Activated naive CD8-positive, alpha-beta T cell (primary cell): ENCODE measurements around the gene YPEL3.
"Not testable (repeated sequence)": the region's sequence is repeated elsewhere in the genome, so short reads cannot be mapped to it uniquely, and the experiment has no call there.

Source experiments
- H3K27ac Mint-ChIP-seq: one replicate; pipeline ENCODE4 v1.8.0; 2021; ENCODE audit warnings: mixed read lengths
- H3K27me3 Mint-ChIP-seq: one replicate; pipeline ENCODE4 v1.8.0; 2021; ENCODE audit warnings: mixed read lengths
- H3K36me3 Mint-ChIP-seq: one replicate; pipeline ENCODE4 v1.8.0; 2021; ENCODE audit warnings: mixed read lengths
- H3K4me1 Mint-ChIP-seq: one replicate; pipeline ENCODE4 v1.8.0; 2021; ENCODE audit warnings: low read depth, mixed read lengths
- H3K4me3 Mint-ChIP-seq: one replicate; pipeline ENCODE4 v1.8.0; 2021; ENCODE audit warnings: mild to moderate bottlenecking, mixed read lengths
- H3K9me3 Mint-ChIP-seq: one replicate; pipeline ENCODE4 v1.8.0; 2021; ENCODE audit warnings: low read depth, mixed read lengths

The YPEL3 gene, protein sequence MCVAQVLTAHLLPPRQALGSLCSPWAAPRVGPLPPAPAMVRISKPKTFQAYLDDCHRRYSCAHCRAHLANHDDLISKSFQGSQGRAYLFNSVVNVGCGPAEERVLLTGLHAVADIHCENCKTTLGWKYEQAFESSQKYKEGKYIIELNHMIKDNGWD

DNA sequence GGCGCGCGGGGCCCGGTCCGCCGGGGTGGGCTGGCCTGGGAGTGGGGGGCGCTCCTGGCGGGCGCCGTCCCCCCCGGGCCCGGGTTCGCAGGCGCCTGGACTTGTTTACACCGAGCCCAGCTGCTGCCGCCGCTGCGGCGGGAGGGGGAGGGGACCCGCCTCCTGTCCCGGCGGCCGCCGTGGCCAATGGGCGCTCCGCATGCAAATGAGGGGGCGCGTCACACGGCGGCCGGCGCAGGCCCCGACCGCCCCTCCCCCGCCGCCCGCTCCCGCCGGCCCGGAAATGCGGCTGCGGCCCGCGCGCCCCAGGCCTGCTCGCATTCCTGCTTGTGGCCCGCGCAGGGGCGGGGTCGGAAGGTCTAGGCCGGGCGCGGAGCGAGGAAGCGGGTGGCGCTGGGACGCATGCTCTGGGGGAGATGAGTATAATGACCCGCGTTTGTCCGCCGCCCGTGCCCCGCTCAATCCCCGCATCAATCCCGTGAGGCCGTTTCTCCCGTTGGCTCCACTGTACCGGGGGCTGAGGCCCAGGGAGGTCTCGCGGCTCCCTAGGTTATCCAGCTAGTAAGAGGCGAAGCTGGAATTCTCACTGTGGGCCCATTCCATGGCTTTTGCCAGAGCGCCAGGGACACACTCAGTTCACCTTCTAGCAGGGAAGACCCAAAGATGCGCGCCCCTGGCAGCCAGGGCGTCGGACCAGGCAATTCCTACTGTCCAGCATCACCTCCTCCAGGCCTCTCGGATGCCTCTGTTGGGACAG, at the start of gene YPEL3:
TSS of gene YPEL3 (minus strand) at position 109 of the 757 bp plus-strand sequence. CDS start 731 bp downstream, outside the sequence.
- Mint-ChIP-seq H3K27me3 (no peaks in the 10 kb centered on the region), H3K27ac (peak within 1 kb of the TSS; percentile 91), H3K9me3 (peaks cover 18% of the 10 kb centered on the region), H3K4me3 (peak within 1 kb of the TSS; percentile 84), H3K36me3 (peaks cover 13% of the 10 kb centered on the region), H3K4me1 (peaks cover 35% of the 10 kb centered on the region)

GRCh38 chr16:30145657-30146056, 49.6 kb upstream of the YPEL3 start:
- Mint-ChIP-seq H3K27ac (no peak overlapping the region), H3K27me3 (no peaks in the 10 kb centered on the region)

DNA sequence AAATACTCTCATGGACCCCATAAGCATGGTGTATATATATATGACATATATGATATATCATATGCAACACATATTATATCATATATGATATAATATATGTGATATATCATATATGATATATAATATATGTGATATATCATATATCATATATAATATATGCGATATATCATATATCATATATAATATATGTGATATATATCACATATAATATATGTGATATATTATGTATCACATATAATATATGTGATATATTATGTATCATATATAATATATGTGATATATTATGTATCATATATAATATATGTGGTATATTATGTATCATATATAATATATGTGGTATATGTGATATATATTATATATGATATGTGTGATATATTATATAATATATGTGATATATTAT, 48.9 kb upstream of the YPEL3 start:
- peaks cover 4% of the 10 kb centered on the region for H3K9me3 Mint-ChIP-seq
- no peak overlapping the region for H3K27ac Mint-ChIP-seq
- peaks cover 13% of the 10 kb centered on the region for H3K4me1 Mint-ChIP-seq
- no peak overlapping the region for H3K4me3 Mint-ChIP-seq
- peaks cover 4% of the 10 kb centered on the region for H3K36me3 Mint-ChIP-seq
- H3K27me3 Mint-ChIP-seq, result no peaks in the 10 kb centered on the region

More at GRCh38 chr16:30145657-30146056, 49.6 kb upstream of the YPEL3 start:
- Mint-ChIP-seq H3K9me3 (peaks cover 4% of the 10 kb centered on the region), H3K4me1 (peaks cover 11% of the 10 kb centered on the region), H3K36me3 (peaks cover 4% of the 10 kb centered on the region), H3K4me3 (no peak overlapping the region)

GRCh38 chr16:30144017-30144416, 48.0 kb upstream of the YPEL3 start:
- Mint-ChIP-seq H3K9me3 (no peaks in the 10 kb centered on the region), H3K27me3 (no peaks in the 10 kb centered on the region), H3K4me1 (peaks cover 20% of the 10 kb centered on the region), H3K27ac (no peak overlapping the region), H3K4me3 (no peak overlapping the region), H3K36me3 (no peaks in the 10 kb centered on the region)

DNA sequence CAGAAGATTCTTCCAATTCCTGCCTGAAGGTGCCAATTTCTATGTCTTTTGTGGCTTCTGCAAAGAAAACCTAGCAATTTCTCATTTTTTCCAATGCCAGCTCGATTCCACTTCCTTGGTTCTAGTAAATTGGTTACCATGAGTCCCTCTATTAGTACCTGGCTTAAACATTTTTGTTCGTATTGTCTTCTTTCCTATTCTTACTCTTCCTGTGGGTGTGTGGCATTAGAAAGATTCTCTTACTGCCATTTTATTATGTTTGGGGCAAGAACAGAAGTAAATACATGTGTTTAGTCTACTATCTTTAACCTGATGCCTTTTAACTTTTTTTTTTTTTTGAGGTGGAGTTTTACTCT, 47.3 kb upstream of the YPEL3 start:
- Mint-ChIP-seq H3K27me3 (no peaks in the 10 kb centered on the region), H3K36me3 (no peaks in the 10 kb centered on the region), H3K27ac (no peak overlapping the region), H3K4me3 (no peak overlapping the region), H3K4me1 (peaks cover 20% of the 10 kb centered on the region), H3K9me3 (no peaks in the 10 kb centered on the region)

GRCh38 chr16:30142672-30143346, 46.8 kb upstream of the YPEL3 start:
- Mint-ChIP-seq H3K27me3 (no peaks in the 10 kb centered on the region), H3K36me3 (no peaks in the 10 kb centered on the region), H3K27ac (no peak overlapping the region), H3K4me3 (no peak overlapping the region), H3K9me3 (no peaks in the 10 kb centered on the region), H3K4me1 (peaks cover 20% of the 10 kb centered on the region)

- Mint-ChIP-seq H3K27me3 (no peaks in the 10 kb centered on the region), H3K27ac (no peak overlapping the region), H3K9me3 (no peaks in the 10 kb centered on the region), H3K4me1 (peaks cover 20% of the 10 kb centered on the region), H3K4me3 (no peak overlapping the region), H3K36me3 (no peaks in the 10 kb centered on the region)
Observed at GRCh38 chr16:30141750-30142149, 45.7 kb upstream of the YPEL3 start.

DNA sequence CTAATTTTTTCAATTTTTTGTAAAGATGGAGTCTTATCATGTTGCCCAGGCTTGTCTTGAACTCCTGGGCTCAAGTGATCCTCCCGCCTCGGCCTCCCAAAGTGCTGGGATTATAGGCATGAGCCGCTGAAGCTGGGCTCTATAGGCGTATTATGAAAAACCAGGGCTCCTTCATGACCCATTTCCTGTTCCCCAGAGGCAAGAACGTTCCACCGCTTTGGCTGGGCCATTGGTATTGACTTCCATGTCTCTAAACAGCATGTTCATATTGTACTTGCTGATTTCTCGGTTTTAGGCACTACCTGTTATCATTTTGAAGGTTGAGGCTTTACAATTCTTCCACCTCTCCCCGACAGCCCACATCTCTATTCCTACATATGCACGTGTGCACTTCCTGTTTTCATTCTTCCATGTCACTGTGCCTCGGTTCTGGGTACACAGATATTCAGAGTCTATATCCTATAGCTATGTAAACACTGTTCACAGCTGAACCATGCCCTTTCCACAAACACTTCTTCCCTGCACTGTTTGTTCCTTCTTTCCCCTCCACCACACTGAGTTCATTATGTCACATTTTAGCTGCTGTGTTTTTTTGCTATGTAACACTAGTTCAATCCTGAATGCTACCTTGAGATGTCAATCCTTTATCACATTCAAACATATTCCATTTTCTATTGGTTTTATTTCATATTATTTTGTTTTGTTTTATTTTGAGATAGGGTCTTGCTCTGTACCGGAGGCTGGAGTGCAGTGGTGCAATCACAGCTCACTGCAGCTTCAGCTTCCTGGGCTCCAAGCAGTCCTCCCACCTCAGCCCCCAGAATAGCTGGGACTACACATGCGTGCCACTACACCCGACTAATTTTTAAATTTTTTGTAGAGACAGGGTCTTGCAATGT, 43.8 kb upstream of the YPEL3 start:
- peak overlapping the region; percentile 30 for H3K4me3 Mint-ChIP-seq
- no peaks in the 10 kb centered on the region for H3K36me3 Mint-ChIP-seq
- peaks cover 20% of the 10 kb centered on the region for H3K4me1 Mint-ChIP-seq
- no peaks in the 10 kb centered on the region for H3K27me3 Mint-ChIP-seq
- H3K27ac Mint-ChIP-seq, result peak overlapping the region; percentile 83
- no peaks in the 10 kb centered on the region for H3K9me3 Mint-ChIP-seq

DNA sequence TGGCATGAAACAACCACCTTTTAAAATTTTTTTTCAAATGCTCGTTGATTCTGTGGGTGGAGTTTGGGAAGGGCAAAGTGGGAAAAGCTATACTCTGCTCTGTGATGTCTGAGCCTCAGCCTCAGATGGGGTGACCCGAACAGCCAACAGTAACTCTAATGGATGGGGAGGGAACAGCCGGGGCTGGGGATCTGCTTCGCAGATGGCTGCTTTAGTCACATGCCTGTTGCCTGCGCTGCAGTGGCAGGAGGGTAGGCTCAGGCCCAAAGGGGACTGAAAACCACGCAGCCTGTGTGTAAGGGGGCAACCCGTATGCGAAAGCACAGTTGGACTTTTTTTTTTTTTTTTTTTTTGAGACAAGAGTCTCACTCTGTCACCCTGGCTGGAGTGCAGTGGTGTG, 41.9 kb upstream of the YPEL3 start:
- peaks cover 13% of the 10 kb centered on the region for H3K4me1 Mint-ChIP-seq
- no peak overlapping the region for H3K4me3 Mint-ChIP-seq
- no peaks in the 10 kb centered on the region for H3K36me3 Mint-ChIP-seq
- H3K27me3 Mint-ChIP-seq, result no peaks in the 10 kb centered on the region
- H3K27ac Mint-ChIP-seq, result no peak overlapping the region
- no peaks in the 10 kb centered on the region for H3K9me3 Mint-ChIP-seq

GRCh38 chr16:30136971-30137605, 41.1 kb upstream of the YPEL3 start:
- Mint-ChIP-seq H3K27me3 (no peaks in the 10 kb centered on the region), H3K27ac (no peak overlapping the region), H3K9me3 (no peaks in the 10 kb centered on the region), H3K4me3 (no peak overlapping the region), H3K4me1 (peaks cover 12% of the 10 kb centered on the region), H3K36me3 (no peaks in the 10 kb centered on the region)

GRCh38 chr16:30132591-30132990, 36.6 kb upstream of the YPEL3 start:
- Mint-ChIP-seq H3K36me3 (peaks cover 2% of the 10 kb centered on the region), H3K27ac (no peak overlapping the region), H3K9me3 (no peaks in the 10 kb centered on the region), H3K4me1 (peaks cover 4% of the 10 kb centered on the region), H3K4me3 (no peak overlapping the region), H3K27me3 (no peaks in the 10 kb centered on the region)

DNA sequence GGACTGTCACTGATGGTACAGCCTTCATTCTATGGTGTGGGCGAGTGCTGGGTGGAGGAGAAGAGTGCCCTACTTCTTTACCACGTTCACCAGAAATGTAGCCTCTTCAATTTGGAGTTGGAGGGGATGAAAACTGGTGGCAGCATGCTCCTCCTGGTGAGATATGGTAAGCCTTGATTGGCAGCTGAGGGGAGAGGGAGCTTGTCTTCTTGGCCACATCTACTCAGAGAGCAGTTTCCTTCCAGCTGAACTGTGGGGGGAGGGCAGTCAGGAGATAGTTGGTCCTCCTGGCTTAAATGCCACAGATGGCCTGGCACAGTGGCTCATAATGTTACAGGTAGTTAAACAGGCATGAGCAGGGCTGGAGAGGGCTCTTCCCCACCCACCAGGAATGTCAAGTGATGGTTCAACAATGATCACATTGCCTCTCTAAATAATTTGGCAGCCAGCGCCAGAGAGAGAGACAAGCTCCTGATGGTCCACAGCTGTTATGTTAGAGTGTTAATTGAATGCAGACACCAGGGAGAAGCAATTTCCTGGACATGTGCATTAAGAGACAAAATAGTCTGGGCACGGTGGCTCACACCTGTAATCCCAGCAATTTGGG, 36.0 kb upstream of the YPEL3 start:
- no peaks in the 10 kb centered on the region for H3K27me3 Mint-ChIP-seq
- H3K27ac Mint-ChIP-seq, result no peak overlapping the region
- no peak overlapping the region for H3K4me3 Mint-ChIP-seq
- H3K9me3 Mint-ChIP-seq, result no peaks in the 10 kb centered on the region
- H3K4me1 Mint-ChIP-seq, result peaks cover 4% of the 10 kb centered on the region
- H3K36me3 Mint-ChIP-seq, result peaks cover 2% of the 10 kb centered on the region

- peaks cover 2% of the 10 kb centered on the region for H3K36me3 Mint-ChIP-seq
- no peak overlapping the region for H3K4me3 Mint-ChIP-seq
- H3K4me1 Mint-ChIP-seq, result peaks cover 6% of the 10 kb centered on the region
- H3K9me3 Mint-ChIP-seq, result no peaks in the 10 kb centered on the region
- H3K27me3 Mint-ChIP-seq, result no peaks in the 10 kb centered on the region
- no peak overlapping the region for H3K27ac Mint-ChIP-seq
Observed at GRCh38 chr16:30127993-30128392, 32.0 kb upstream of the YPEL3 start.

DNA sequence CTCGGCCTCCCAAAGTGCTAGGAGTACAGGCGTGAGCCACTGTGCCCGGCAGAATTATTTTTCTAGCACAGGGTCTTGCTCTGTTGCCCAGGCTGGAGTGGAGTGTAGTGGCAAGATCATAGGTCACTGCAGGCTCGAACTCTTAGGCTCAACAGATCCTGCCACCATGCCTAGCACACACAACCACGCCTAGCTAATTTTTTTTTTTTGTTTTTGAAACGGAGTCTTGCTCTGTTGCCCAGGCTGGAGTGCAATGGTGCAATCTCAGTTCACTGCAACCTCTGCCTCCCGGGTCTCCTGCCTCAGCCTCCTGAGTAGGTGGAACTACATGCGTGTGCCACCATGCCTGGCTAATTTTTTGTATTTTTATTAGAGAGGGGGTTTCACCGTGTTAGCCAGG, 29.7 kb upstream of the YPEL3 start:
- H3K4me3 Mint-ChIP-seq, H3K9me3 Mint-ChIP-seq, H3K27ac Mint-ChIP-seq, H3K27me3 Mint-ChIP-seq, H3K36me3 Mint-ChIP-seq: not testable (repeated sequence)
- H3K4me1 Mint-ChIP-seq, result peaks cover 16% of the 10 kb centered on the region
